ENCODE measurements around the gene SYNGAP1.

The SYNGAP1 gene

GRCh38 chr6:33424855-33425667, 5.2 kb downstream of the SYNGAP1 start:
- DNase-seq, result no peak

- peak; percentile 29 for DNase-seq
These were observed 6.1 kb downstream of the SYNGAP1 start for GRCh38 chr6:33425668-33426577.

GRCh38 chr6:33426590-33427511, 7.0 kb downstream of the SYNGAP1 start:
- DNase-seq, result no peak

- no peak for DNase-seq
These were observed 7.8 kb downstream of the SYNGAP1 start for GRCh38 chr6:33427585-33428223.

- DNase-seq, result no peak
These were observed 8.5 kb downstream of the SYNGAP1 start for GRCh38 chr6:33428224-33428965.

- DNase-seq, result no peak
These were observed 9.3 kb downstream of the SYNGAP1 start for GRCh38 chr6:33428966-33429749.

GRCh38 chr6:33429750-33430052, 9.8 kb downstream of the SYNGAP1 start:
- DNase-seq, result no peak

- no peak for DNase-seq
These were observed 10.5 kb downstream of the SYNGAP1 start for GRCh38 chr6:33430334-33430733.

GRCh38 chr6:33430991-33431879, 11.4 kb downstream of the SYNGAP1 start:
- DNase-seq, result no peak

- no peak for DNase-seq
These were observed 12.1 kb downstream of the SYNGAP1 start for GRCh38 chr6:33431880-33432541.

GRCh38 chr6:33432546-33432945, 12.7 kb downstream of the SYNGAP1 start:
- DNase-seq, result no peak

GRCh38 chr6:33433001-33433543, 13.2 kb downstream of the SYNGAP1 start:
- DNase-seq, result no peak

GRCh38 chr6:33433544-33434191, 13.8 kb downstream of the SYNGAP1 start:
- no peak for DNase-seq

GRCh38 chr6:33434961-33435360, 15.1 kb downstream of the SYNGAP1 start:
- DNase-seq, result no peak

- DNase-seq, result no peak
These were observed 17.8 kb downstream of the SYNGAP1 start for GRCh38 chr6:33437666-33438065.

GRCh38 chr6:33438978-33439594, 19.2 kb downstream of the SYNGAP1 start:
- DNase-seq, result no peak

- DNase-seq, result no peak
These were observed 20.2 kb downstream of the SYNGAP1 start for GRCh38 chr6:33439956-33440648.

All from NCI-H1092 (cell line).